ENCODE data around the gene GIT2.

GRCh38 chr12:109991586-109991985 lies 4.6 kb downstream of the GIT2 start:
- no peak for TF ChIP-seq POLR2A (IDR thresholded peaks at IDR 0.05; ENCODE audit: low read depth, low read length)
- no peak for TF ChIP-seq POLR2AphosphoS5 (IDR thresholded peaks at IDR 0.05; ENCODE audit: low read depth, low read length)
- no peak for TF ChIP-seq TAF1 (IDR thresholded peaks at IDR 0.05; ENCODE audit: borderline replicate concordance, low read depth, low read length)
